H9 (cell line): ENCODE results near the gene RNASEH2B. TPM values are rescaled to one million over a fixed set of nuclear protein-coding genes. Genes with fewer than 3 reads are reported as not detected.

Source experiments
- DNase-seq: peaks from one replicate; pipeline ENCODE4 v3.0.0-alpha.2; 2017
- H2AFZ ChIP-seq: one replicate; pipeline ENCODE4 v1.6.1; 2013; ENCODE audit warnings: mild to moderate bottlenecking, low read length, control low read depth, moderate library complexity
- H2AK5ac ChIP-seq: 2 replicates; pipeline ENCODE4 v1.6.1; 2013; ENCODE audit warnings: low read length, control low read depth, mixed read lengths; ENCODE audit not compliant: insufficient read length
- H2BK120ac ChIP-seq: one replicate; pipeline ENCODE4 v1.6.1; 2013; ENCODE audit warnings: low read depth, mild to moderate bottlenecking, low read length, control low read depth, inconsistent platforms; ENCODE audit not compliant: poor library complexity, severe bottlenecking
- H2BK12ac ChIP-seq: 2 replicates; pipeline ENCODE4 v1.6.1; 2013; ENCODE audit warnings: low read length, control low read depth, mixed read lengths, low read depth; ENCODE audit not compliant: insufficient read length
- H2BK15ac ChIP-seq: 2 replicates; pipeline ENCODE4 v1.6.1; 2013; ENCODE audit warnings: low read depth, low read length, control low read depth
- H2BK20ac ChIP-seq: one replicate; pipeline ENCODE4 v1.6.1; 2013; ENCODE audit warnings: low read depth, mild to moderate bottlenecking, low read length, control low read depth, inconsistent platforms; ENCODE audit not compliant: poor library complexity, severe bottlenecking
- H2BK5ac ChIP-seq: 2 replicates; pipeline ENCODE4 v1.6.1; 2013; ENCODE audit warnings: low read length, control low read depth, mixed read lengths; ENCODE audit not compliant: insufficient read length
- H3K14ac ChIP-seq: 2 replicates; pipeline ENCODE4 v1.6.1; 2013; ENCODE audit warnings: low read length, control low read depth; ENCODE audit not compliant: insufficient read depth
- H3K18ac ChIP-seq: 2 replicates; pipeline ENCODE4 v1.6.1; 2013; ENCODE audit warnings: low read depth, mild to moderate bottlenecking, mixed read lengths, low read length, control low read depth; ENCODE audit not compliant: insufficient read length
- H3K23ac ChIP-seq: 2 replicates; pipeline ENCODE4 v1.6.1; 2013; ENCODE audit warnings: low read length, control low read depth, mixed read lengths, low read depth; ENCODE audit not compliant: insufficient read length
- H3K23me2 ChIP-seq: 2 replicates; pipeline ENCODE4 v1.6.1; 2013; ENCODE audit warnings: low read depth, mild to moderate bottlenecking, mixed read lengths, low read length, control low read depth; ENCODE audit not compliant: insufficient read length, poor library complexity, severe bottlenecking
- H3K27ac ChIP-seq: 2 replicates; pipeline ENCODE4 v1.5.1; 2013; ENCODE audit warnings: low read length, control low read depth, mixed read lengths, low read depth; ENCODE audit not compliant: insufficient read length
- H3K27me3 ChIP-seq: 2 replicates; pipeline ENCODE4 v1.6.1; 2013; ENCODE audit warnings: low read length, control low read depth, inconsistent platforms; ENCODE audit not compliant: insufficient read depth
- H3K4ac ChIP-seq: 2 replicates; pipeline ENCODE4 v1.6.1; 2013; ENCODE audit warnings: low read depth, mild to moderate bottlenecking, control low read depth, inconsistent platforms, low read length, moderate library complexity
- H3K4me1 ChIP-seq: 2 replicates; pipeline ENCODE4 v1.6.1; 2013; ENCODE audit warnings: low read length, control low read depth, inconsistent platforms; ENCODE audit not compliant: insufficient read depth
- H3K4me2 ChIP-seq: 2 replicates; pipeline ENCODE4 v1.6.1; 2013; ENCODE audit warnings: low read length, control low read depth, mixed read lengths; ENCODE audit not compliant: insufficient read length, insufficient read depth
- H3K56ac ChIP-seq: 2 replicates; pipeline ENCODE4 v1.6.1; 2013; ENCODE audit warnings: low read depth, mild to moderate bottlenecking, mixed read lengths, low read length, control low read depth; ENCODE audit not compliant: insufficient read length
- H3K79me1 ChIP-seq: 2 replicates; pipeline ENCODE4 v1.6.1; 2013; ENCODE audit warnings: low read depth, mild to moderate bottlenecking, moderate library complexity, low read length, control low read depth, inconsistent platforms; ENCODE audit not compliant: insufficient read depth, poor library complexity, severe bottlenecking
- H3K79me2 ChIP-seq: 2 replicates; pipeline ENCODE4 v1.6.1; 2013; ENCODE audit warnings: low read length, control low read depth, inconsistent platforms; ENCODE audit not compliant: insufficient read depth
- H3K9ac ChIP-seq: 2 replicates; pipeline ENCODE4 v1.6.1; 2013; ENCODE audit warnings: low read length, control low read depth, mixed read lengths; ENCODE audit not compliant: insufficient read length; ENCODE audit errors: extremely low read depth
- H3K9me3 ChIP-seq: one replicate; pipeline ENCODE4 v1.6.1; 2013; ENCODE audit warnings: low read depth, low read length, inconsistent platforms; ENCODE audit not compliant: control insufficient read depth
- H3T11ph ChIP-seq: one replicate; pipeline ENCODE4 v1.6.1; 2013; ENCODE audit warnings: mild to moderate bottlenecking, low read length, control low read depth, inconsistent platforms
- H4K20me1 ChIP-seq: one replicate; pipeline ENCODE4 v1.6.1; 2013; ENCODE audit not compliant: control insufficient read depth, insufficient read length, insufficient read depth
- H4K5ac ChIP-seq: 2 replicates; pipeline ENCODE4 v1.6.1; 2013; ENCODE audit warnings: low read depth, mild to moderate bottlenecking, mixed read lengths, low read length, control low read depth; ENCODE audit not compliant: insufficient read length
- H4K8ac ChIP-seq: replicated peaks from 2 replicates; pipeline ENCODE4 v1.6.1; 2013; ENCODE audit warnings: low read length, control low read depth, mixed read lengths, low read depth; ENCODE audit not compliant: insufficient read length
- H4K91ac ChIP-seq: 2 replicates; pipeline ENCODE4 v1.6.1; 2013; ENCODE audit warnings: low read depth, mild to moderate bottlenecking, moderate library complexity, mixed read lengths, low read length, control low read depth; ENCODE audit not compliant: insufficient read length
- H3K27ac Mint-ChIP-seq, 3 experiments: 2 replicates in 2 of 3; 3 replicates in 1 of 3; pipeline ENCODE4 v1.8.0; 2020 to 2021; ENCODE audit warnings: mixed read lengths in 3 of 3, mild to moderate bottlenecking in 1 of 3, moderate library complexity in 1 of 3
- H3K27me3 Mint-ChIP-seq: 2 replicates; pipeline ENCODE4 v1.8.0; 2021; ENCODE audit warnings: low read depth, mild to moderate bottlenecking, moderate library complexity, mixed read lengths
- H3K36me3 Mint-ChIP-seq, 3 experiments: 2 replicates in 2 of 3; 3 replicates in 1 of 3; pipeline ENCODE4 v1.8.0; 2020 to 2021; ENCODE audit warnings: low read depth in 3 of 3, mixed read lengths in 3 of 3; ENCODE audit not compliant: insufficient read depth in 1 of 3
- H3K4me1 Mint-ChIP-seq, 2 experiments: 2 replicates each; pipeline ENCODE4 v1.8.0; 2020; ENCODE audit warnings: mixed read lengths in 2 of 2
- H3K4me3 Mint-ChIP-seq, 2 experiments: 2 replicates in 1 of 2; 3 replicates in 1 of 2; pipeline ENCODE4 v1.8.0; 2020 to 2021; ENCODE audit warnings: mild to moderate bottlenecking in 2 of 2, mixed read lengths in 2 of 2, moderate library complexity in 1 of 2
- H3K9me3 Mint-ChIP-seq, 2 experiments: 2 replicates in 1 of 2; 3 replicates in 1 of 2; pipeline ENCODE4 v1.8.0; 2020; ENCODE audit warnings: mild to moderate bottlenecking in 2 of 2, mixed read lengths in 2 of 2, moderate library complexity in 1 of 2
- WGBS: extraction: QIAGEN DNeasy Blood & Tissue Kit; methylation state at CpG from one replicate; pipeline ENCODE4 v1.1.7; 2013; ENCODE audit warnings: missing lambda C conversion rate, low lambda C conversion rate, mixed read lengths; ENCODE audit not compliant: insufficient read length; ENCODE audit errors: extremely low coverage; 5-methylcytosine and 5-hydroxymethylcytosine counted together
- total RNA-seq: library from RNA; stranded (reverse); gene quantifications from 2 replicates; pipeline ENCODE4 v1.2.1, GENCODE V29; 2021
- TF ChIP-seq, protein P1 (sequence below): fragments of 200-600 bp; sonication (generic); conservative IDR thresholded peaks from 3 replicates; pipeline ENCODE4 v1.8.0; 2021; ENCODE audit warnings: antibody characterized with exemption, mild to moderate bottlenecking

Gene RNASEH2B
- total RNA-seq, 1 experiment from 2014 or later: 53.9 TPM

DNA sequence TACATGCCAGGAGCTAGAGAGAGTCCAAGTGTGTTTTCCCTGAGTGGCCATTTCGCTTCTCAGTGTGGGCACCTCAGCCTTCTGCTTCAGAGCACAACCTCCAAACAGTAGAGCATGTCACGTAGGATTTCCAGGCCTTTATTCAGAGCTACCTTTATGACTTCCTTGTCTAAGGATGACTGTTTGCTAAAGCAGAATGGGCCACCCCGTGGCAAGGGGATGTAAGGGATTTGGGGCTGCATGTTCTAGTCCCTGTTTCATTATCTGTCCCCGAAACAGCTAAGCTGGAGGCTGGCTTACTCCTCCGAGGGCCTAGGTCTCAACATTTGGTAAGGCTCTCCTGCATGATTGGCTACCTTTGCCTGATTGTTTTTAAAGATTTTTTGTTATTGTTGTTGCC lies 6.0 kb downstream of the RNASEH2B start:
- no peaks in the 10 kb centered on the region for H3K23me2 ChIP-seq
- no peak overlapping the region for H3K27ac Mint-ChIP-seq
- H3K79me1 ChIP-seq: no peaks in the 10 kb centered on the region
- no peak overlapping the region for H4K8ac ChIP-seq
- H3K36me3 Mint-ChIP-seq: peaks cover 3 to 5% (median 4%) of the 10 kb centered on the region in 3 experiments; a peak in 4 of 7 replicates
- H3K9me3 Mint-ChIP-seq: peaks cover 0 to 2% of the 10 kb centered on the region in 2 experiments; a peak in 3 of 5 replicates
- H3K14ac ChIP-seq: no peak overlapping the region
- no peak overlapping the region for H3K4ac ChIP-seq
- no peak overlapping the region for H2BK20ac ChIP-seq
- no peak overlapping the region for H2BK5ac ChIP-seq
- no peak overlapping the region for H2BK15ac ChIP-seq
- no peaks in the 10 kb centered on the region for H3K27me3 ChIP-seq
- no peak overlapping the region for H4K5ac ChIP-seq
- H2BK12ac ChIP-seq: no peak overlapping the region
- H4K20me1 ChIP-seq: no peaks in the 10 kb centered on the region
- no peaks in the 10 kb centered on the region for H3K9me3 ChIP-seq
- H3K56ac ChIP-seq: no peak overlapping the region
- no peak overlapping the region for H3T11ph ChIP-seq
- no CpG with 5 or more reads among the region's 5 CpGs for WGBS
- H2BK120ac ChIP-seq: no peak overlapping the region
- no peak overlapping the region for H2AFZ ChIP-seq
- H3K18ac ChIP-seq: no peak overlapping the region
- H3K9ac ChIP-seq: no peak overlapping the region
- H4K91ac ChIP-seq: no peak overlapping the region
- no peak overlapping the region for H3K4me3 Mint-ChIP-seq
- H3K27ac ChIP-seq: no peak overlapping the region
- H2AK5ac ChIP-seq: no peak overlapping the region
- peaks cover 37 to 43% of the 10 kb centered on the region in 2 experiments for H3K4me1 Mint-ChIP-seq
- no peaks in the 10 kb centered on the region for H3K27me3 Mint-ChIP-seq
- H3K4me1 ChIP-seq: peaks cover 5% of the 10 kb centered on the region; the same call in 1 of the 2 replicates
- no peak overlapping the region for H3K4me2 ChIP-seq
- H3K23ac ChIP-seq: no peak overlapping the region
- peaks cover 8% of the 10 kb centered on the region; the same call in 1 of the 2 replicates for H3K79me2 ChIP-seq
- no peak for DNase-seq
- TF ChIP-seq, protein P1, sequence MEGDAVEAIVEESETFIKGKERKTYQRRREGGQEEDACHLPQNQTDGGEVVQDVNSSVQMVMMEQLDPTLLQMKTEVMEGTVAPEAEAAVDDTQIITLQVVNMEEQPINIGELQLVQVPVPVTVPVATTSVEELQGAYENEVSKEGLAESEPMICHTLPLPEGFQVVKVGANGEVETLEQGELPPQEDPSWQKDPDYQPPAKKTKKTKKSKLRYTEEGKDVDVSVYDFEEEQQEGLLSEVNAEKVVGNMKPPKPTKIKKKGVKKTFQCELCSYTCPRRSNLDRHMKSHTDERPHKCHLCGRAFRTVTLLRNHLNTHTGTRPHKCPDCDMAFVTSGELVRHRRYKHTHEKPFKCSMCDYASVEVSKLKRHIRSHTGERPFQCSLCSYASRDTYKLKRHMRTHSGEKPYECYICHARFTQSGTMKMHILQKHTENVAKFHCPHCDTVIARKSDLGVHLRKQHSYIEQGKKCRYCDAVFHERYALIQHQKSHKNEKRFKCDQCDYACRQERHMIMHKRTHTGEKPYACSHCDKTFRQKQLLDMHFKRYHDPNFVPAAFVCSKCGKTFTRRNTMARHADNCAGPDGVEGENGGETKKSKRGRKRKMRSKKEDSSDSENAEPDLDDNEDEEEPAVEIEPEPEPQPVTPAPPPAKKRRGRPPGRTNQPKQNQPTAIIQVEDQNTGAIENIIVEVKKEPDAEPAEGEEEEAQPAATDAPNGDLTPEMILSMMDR: no peak
